HepG2 (cell line): ENCODE results near the gene GRM2. TPM values are rescaled to one million over a fixed set of nuclear protein-coding genes. Genes with fewer than 3 reads are reported as not detected.

Experiments
- ATAC-seq: fragments of 200-7000 bp; cut with Tn5 transposase; 3 replicates; pipeline ENCODE4 v1.9.1; 2020; ENCODE audit warnings: mild to moderate bottlenecking, moderate library complexity
- BruUV-seq: library from RNA; stranded (reverse); fragments of 400-500 nt; replicated peaks from 2 replicates; lab custom pipeline; 2021; lab: Mats Ljungman, UMichigan
- CTCF ChIA-PET: fragments of 300-600 bp; formaldehyde crosslinking; extraction: SDS; loops from one replicate; lab custom pipeline; 2021; ENCODE audit warnings: low total read pairs, inconsistent platforms, low intra/inter-chr PET ratio; lab: Yijun Ruan, JAX
- POLR2A ChIA-PET: fragments of 350-600 bp; sonication (Branson Sonifier 250); formaldehyde crosslinking; loops from one replicate; lab custom pipeline; 2020; ENCODE audit warnings: antibody characterized with exemption, inconsistent platforms; lab: Yijun Ruan, JAX
- DNase-seq: peaks from one replicate; pipeline ENCODE4 v3.0.0-alpha.2; 2015; ENCODE audit warnings: low spot score
- FAIRE-seq: peaks from 3 replicates; lab custom pipeline; 2011; peaks lifted over from hg19 to GRCh38; lab: Jason Lieb, UNC
- H2AFZ ChIP-seq: one replicate; pipeline ENCODE4 v1.6.1; 2011; ENCODE audit warnings: low read length, inconsistent platforms
- H3K27ac ChIP-seq: fragments of 300-600 bp; 3 replicates; pipeline ENCODE4 v1.8.0; 2011; ENCODE audit warnings: mixed run types, mild to moderate bottlenecking, mixed read lengths, low read length, inconsistent platforms; ENCODE audit not compliant: insufficient read depth; ENCODE audit errors: extremely low read length
- H3K27me3 ChIP-seq, 2 experiments: fragments of 200-600 bp in 1 of 2; 2 replicates in 1 of 2; 3 replicates in 1 of 2; pipeline versions ENCODE4 v1.6.0 to v1.8.0; 2011; ENCODE audit warnings: low read length in 2 of 2, mild to moderate bottlenecking in 2 of 2, moderate library complexity in 2 of 2, inconsistent platforms in 1 of 2; ENCODE audit not compliant: insufficient read depth in 2 of 2, control insufficient read depth in 1 of 2
- H3K36me3 ChIP-seq, 2 experiments: fragments of 200-600 bp in 1 of 2; replicated peaks in 1 of 2; 2 replicates in 1 of 2; 3 replicates in 1 of 2; pipeline versions ENCODE4 v1.5.1 to v1.8.0; 2011; ENCODE audit warnings: low read length in 2 of 2, inconsistent platforms in 1 of 2; ENCODE audit not compliant: insufficient read depth in 2 of 2, control insufficient read depth in 1 of 2
- H3K4me1 ChIP-seq: 2 replicates; pipeline ENCODE4 v1.5.1; 2012; ENCODE audit warnings: low read length, inconsistent platforms; ENCODE audit not compliant: insufficient read depth
- H3K4me2 ChIP-seq: 2 replicates; pipeline ENCODE4 v1.6.0; 2011; ENCODE audit warnings: low read depth, low read length, inconsistent platforms
- H3K4me3 ChIP-seq, 3 experiments: fragments of 200-600 bp in 1 of 3; sonication (generic), shearing (Covaris generic) in 1 of 3; replicated peaks in 1 of 3; 2 replicates each; pipeline ENCODE4 v1.5.1; 2011 to 2016; ENCODE audit warnings: low read length in 3 of 3, inconsistent platforms in 2 of 3, low read depth in 2 of 3, mild to moderate bottlenecking in 2 of 3, control low read depth in 1 of 3, mixed read lengths in 1 of 3; ENCODE audit not compliant: insufficient read depth in 1 of 3
- H3K79me2 ChIP-seq: one replicate; pipeline ENCODE4 v1.6.1; 2011; ENCODE audit warnings: low read length, inconsistent platforms; ENCODE audit not compliant: insufficient read depth
- H3K9ac ChIP-seq: 2 replicates; pipeline ENCODE4 v1.6.0; 2011; ENCODE audit warnings: mild to moderate bottlenecking, low read depth, low read length, inconsistent platforms; ENCODE audit not compliant: insufficient read depth
- H3K9me3 ChIP-seq: 2 replicates; pipeline ENCODE4 v1.5.1; 2012; ENCODE audit warnings: mild to moderate bottlenecking, low read length
- H4K20me1 ChIP-seq: 2 replicates; pipeline ENCODE4 v1.6.0; 2011; ENCODE audit warnings: inconsistent platforms, mild to moderate bottlenecking, low read length, moderate library complexity; ENCODE audit not compliant: insufficient read depth
- FIP1L1 ChIP-seq: fragments of 200-400 bp; formaldehyde crosslinking; IDR thresholded peaks from 2 replicates; pipeline ENCODE4 v1.6.1; 2018; ENCODE audit warnings: low read depth, mild to moderate bottlenecking, low read length, moderate library complexity, borderline replicate concordance; ENCODE audit not compliant: insufficient read depth
- GABPB1 ChIP-seq: IDR thresholded peaks from 2 replicates; pipeline ENCODE4 v1.6.1; 2016; ENCODE audit warnings: mild to moderate bottlenecking, missing genetic modification reagents, moderate library complexity, missing compliant biosample characterization
- GLI4 ChIP-seq: sonication (generic); formaldehyde crosslinking; IDR thresholded peaks from 2 replicates; pipeline ENCODE4 v1.5.1; 2020; ENCODE audit warnings: missing genetic modification reagents, mild to moderate bottlenecking, moderate library complexity, borderline replicate concordance
- KLF13 ChIP-seq: sonication (generic); formaldehyde crosslinking; IDR thresholded peaks from 2 replicates; pipeline ENCODE4 v1.4.0; 2020; ENCODE audit warnings: mild to moderate bottlenecking, missing genetic modification reagents
- MAZ ChIP-seq, 2 experiments: sonication (generic) in 1 of 2; formaldehyde crosslinking in 1 of 2; IDR thresholded peaks; 2 replicates each; pipeline versions ENCODE4 v1.5.0 to v1.6.1; 2012 to 2020; ENCODE audit warnings: low read depth in 2 of 2, mild to moderate bottlenecking in 2 of 2, borderline replicate concordance in 1 of 2, improper control_type of control experiment in 1 of 2, low read length in 1 of 2, missing genetic modification reagents in 1 of 2, moderate library complexity in 1 of 2
- MYC ChIP-seq: sonication (generic); formaldehyde crosslinking; IDR thresholded peaks from 2 replicates; pipeline ENCODE4 v1.9.0; 2021; ENCODE audit warnings: missing genetic modification reagents, borderline replicate concordance
- RNF2 ChIP-seq: fragments of 450-650 bp; conservative IDR thresholded peaks from 2 replicates; pipeline ENCODE4 v1.6.1; 2016; ENCODE audit warnings: low read depth
- TP53 ChIP-seq: sonication (generic); formaldehyde crosslinking; conservative IDR thresholded peaks from 2 replicates; pipeline ENCODE4 v1.4.0; 2020; ENCODE audit warnings: missing genetic modification reagents
- ZBTB3 ChIP-seq: sonication (generic); formaldehyde crosslinking; IDR thresholded peaks from 2 replicates; pipeline ENCODE4 v1.4.0; 2020; ENCODE audit warnings: low read depth, mild to moderate bottlenecking, moderate library complexity, missing genetic modification reagents, borderline replicate concordance
- ZKSCAN8 ChIP-seq: IDR thresholded peaks from 2 replicates; pipeline ENCODE4 v1.6.1; 2016; ENCODE audit warnings: borderline replicate concordance, missing genetic modification reagents, missing compliant biosample characterization
- ZMYM2 ChIP-seq: sonication (generic); formaldehyde crosslinking; IDR thresholded peaks from 2 replicates; pipeline ENCODE4 v1.8.0; 2022; ENCODE audit warnings: mild to moderate bottlenecking, missing genetic modification reagents
- ZNF136 ChIP-seq: sonication (generic); formaldehyde crosslinking; IDR thresholded peaks from 2 replicates; pipeline ENCODE4 v1.8.1; 2022; ENCODE audit warnings: low read depth, mild to moderate bottlenecking, moderate library complexity, missing genetic modification reagents
- ZNF343 ChIP-seq: sonication (generic); formaldehyde crosslinking; IDR thresholded peaks from 2 replicates; pipeline ENCODE4 v1.4.0; 2020; ENCODE audit warnings: mild to moderate bottlenecking, missing genetic modification reagents
- ZNF713 ChIP-seq: sonication (generic); formaldehyde crosslinking; IDR thresholded peaks from 2 replicates; pipeline ENCODE4 v1.4.0; 2020; ENCODE audit warnings: mild to moderate bottlenecking, missing genetic modification reagents
- WGBS: methylation state at CpG from one replicate; pipeline ENCODE4 v1.1.6; 2017; ENCODE audit warnings: low lambda C conversion rate; 5-methylcytosine and 5-hydroxymethylcytosine counted together
- in situ Hi-C: cut with HindIII; loops from 2 replicates; pipeline ENCODE4 v1.10.0; 2017; ENCODE audit warnings: low pct_unique_long_range_greater_than_20kb; ENCODE audit not compliant: extremely low pct_ligation_motif_present
- intact Hi-C: fragments of 100-400 bp; cut with micrococcal nuclease; formaldehyde crosslinking; loops from one replicate; pipeline ENCODE4 v1.10.0; 2022; ENCODE audit not compliant: unreplicated experiment
- polyA plus RNA-seq, 8 experiments: library from polyadenylated mRNA; depleted of rRNA in 3 of 8; stranded (reverse) in 7 of 8; unstranded in 1 of 8; fragments of >200 nt; fragmentation: Illumina TruSeq in 4 of 8; extraction: Trizol in 4 of 8; gene quantifications; 2 replicates each; pipeline versions ENCODE4 v1.2.1 to v1.2.3, GENCODE V29; 2011 to 2016; ENCODE audit warnings: low read depth in 4 of 8, missing spikeins in 1 of 8, mixed read lengths in 1 of 8; ENCODE audit not compliant: insufficient read depth in 1 of 8
- total RNA-seq, 5 experiments: library from RNA; depleted of rRNA; stranded (reverse); fragments of >200 nt; fragmentation: Illumina TruSeq; extraction: Trizol; gene quantifications; 2 replicates each; pipeline ENCODE4 v1.2.3, GENCODE V29; 2016; ENCODE audit warnings: low read depth in 1 of 5
- TF ChIP-seq, protein P1 (sequence below): sonication (generic); formaldehyde crosslinking; IDR thresholded peaks from 2 replicates; pipeline ENCODE4 v1.4.0; 2020; ENCODE audit warnings: missing genetic modification reagents
- TF ChIP-seq, protein P2 (sequence below): sonication (generic); formaldehyde crosslinking; IDR thresholded peaks from 2 replicates; pipeline ENCODE4 v1.4.0; 2020; ENCODE audit warnings: mild to moderate bottlenecking, missing genetic modification reagents
- TF ChIP-seq, protein P3 (sequence below): sonication (generic); formaldehyde crosslinking; IDR thresholded peaks from 2 replicates; pipeline ENCODE4 v1.4.0; 2020; ENCODE audit warnings: mild to moderate bottlenecking, missing genetic modification reagents
- TF ChIP-seq, protein P4 (sequence below): sonication (generic); formaldehyde crosslinking; IDR thresholded peaks from 2 replicates; pipeline ENCODE4 v1.8.1; 2022; ENCODE audit warnings: low read depth, mild to moderate bottlenecking, missing genetic modification reagents

The GRM2 gene
- total and polyA plus RNA-seq, 2 of the 13 experiments (the other 11 are each of a cell fraction or from before 2014, with no cell fraction given), result 0.04 to 0.07 TPM

DNA sequence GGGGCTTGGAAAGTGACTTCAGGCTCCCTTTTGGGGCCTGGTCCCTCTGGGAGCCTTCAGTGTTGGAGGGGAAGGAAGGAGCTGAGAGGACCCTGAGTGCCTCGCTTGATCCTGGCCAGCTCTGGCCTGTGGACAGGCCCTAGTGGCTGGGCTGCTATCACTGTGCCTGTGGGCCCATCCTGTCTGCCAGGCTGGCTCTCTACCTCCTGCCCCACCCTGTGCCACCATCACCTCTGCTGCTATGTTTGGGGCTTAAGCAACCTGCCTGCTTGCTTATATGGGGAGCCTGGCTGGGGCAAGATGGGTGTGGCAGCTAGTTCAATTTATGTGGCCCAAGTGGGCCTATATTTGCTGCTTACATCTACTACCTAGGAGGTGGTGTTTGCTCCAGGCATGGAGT is 28.7 kb upstream of the GRM2 start (continued):
- TF ChIP-seq MYC (CRISPR knock-in tag), result no peak
- no peak for TF ChIP-seq ZMYM2
- TF ChIP-seq GABPB1 (CRISPR knock-in tag), result no peak
- TF ChIP-seq, protein P1, sequence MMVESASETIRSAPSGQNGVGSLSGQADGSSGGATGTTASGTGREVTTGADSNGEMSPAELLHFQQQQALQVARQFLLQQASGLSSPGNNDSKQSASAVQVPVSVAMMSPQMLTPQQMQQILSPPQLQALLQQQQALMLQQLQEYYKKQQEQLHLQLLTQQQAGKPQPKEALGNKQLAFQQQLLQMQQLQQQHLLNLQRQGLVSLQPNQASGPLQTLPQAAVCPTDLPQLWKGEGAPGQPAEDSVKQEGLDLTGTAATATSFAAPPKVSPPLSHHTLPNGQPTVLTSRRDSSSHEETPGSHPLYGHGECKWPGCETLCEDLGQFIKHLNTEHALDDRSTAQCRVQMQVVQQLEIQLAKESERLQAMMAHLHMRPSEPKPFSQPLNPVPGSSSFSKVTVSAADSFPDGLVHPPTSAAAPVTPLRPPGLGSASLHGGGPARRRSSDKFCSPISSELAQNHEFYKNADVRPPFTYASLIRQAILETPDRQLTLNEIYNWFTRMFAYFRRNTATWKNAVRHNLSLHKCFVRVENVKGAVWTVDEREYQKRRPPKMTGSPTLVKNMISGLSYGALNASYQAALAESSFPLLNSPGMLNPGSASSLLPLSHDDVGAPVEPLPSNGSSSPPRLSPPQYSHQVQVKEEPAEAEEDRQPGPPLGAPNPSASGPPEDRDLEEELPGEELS (CRISPR knock-in tag), result no peak
- TF ChIP-seq, protein P2, sequence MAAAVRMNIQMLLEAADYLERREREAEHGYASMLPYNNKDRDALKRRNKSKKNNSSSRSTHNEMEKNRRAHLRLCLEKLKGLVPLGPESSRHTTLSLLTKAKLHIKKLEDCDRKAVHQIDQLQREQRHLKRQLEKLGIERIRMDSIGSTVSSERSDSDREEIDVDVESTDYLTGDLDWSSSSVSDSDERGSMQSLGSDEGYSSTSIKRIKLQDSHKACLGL (CRISPR knock-in tag), result no peak
- TF ChIP-seq MAZ (IDR thresholded peaks at IDR 0.05; ENCODE audit: borderline replicate concordance, low read depth, low read length), result no peak
- TF ChIP-seq MAZ (CRISPR knock-in tag; IDR thresholded peaks at IDR 0.05; ENCODE audit: low read depth), result no peak
- no peak for TF ChIP-seq ZNF713

DNA sequence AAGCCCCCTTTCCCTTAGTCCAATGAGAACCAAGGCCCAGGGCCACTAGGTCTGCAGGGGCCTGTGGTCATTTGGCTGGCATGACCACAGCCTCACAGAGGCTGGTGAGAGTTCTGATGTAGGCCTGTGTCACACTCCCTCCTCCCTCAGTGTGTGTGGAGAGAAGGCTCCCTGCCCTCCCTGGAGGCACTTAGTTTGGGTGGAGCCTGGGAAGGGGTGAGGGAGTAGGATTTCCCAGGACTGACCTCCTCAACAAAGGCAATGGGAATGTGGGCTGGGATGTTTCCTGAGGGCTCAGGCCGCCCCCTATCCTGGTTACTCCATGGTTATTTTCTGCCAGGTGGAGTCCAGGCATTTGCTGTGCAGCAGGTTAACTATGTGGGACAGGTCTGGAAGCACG is 28.2 kb upstream of the GRM2 start:
- Histone ChIP-seq H4K20me1 (peaks cover 4% of the 10 kb centered on the region; the same call in 1 of the 2 replicates), H3K4me2 (no peak overlapping the region), H3K36me3 (peaks cover 9 to 11% of the 10 kb centered on the region in 2 experiments), H3K27me3 (no peaks in the 10 kb centered on the region), H3K79me2 (peaks cover 3% of the 10 kb centered on the region), H3K27ac (no peak overlapping the region), H3K4me1 (peaks cover 15% of the 10 kb centered on the region), H3K9ac (no peak overlapping the region), H3K9me3 (no peaks in the 10 kb centered on the region), H2AFZ (no peak overlapping the region), H3K4me3 (no peak overlapping the region)
- ChIA-PET CTCF (interaction anchor here (1.6 kb wide), 1 partner anchor 41 kb away, joined by 4 read pairs; no protein-coding TSS in a partner anchor), POLR2A (no interaction called here)
- FAIRE-seq (no peak), DNase-seq (no peak), ATAC-seq (no peak)
- intact Hi-C loops, result loop anchor here (10.0 kb wide), 1 partner anchor 294 kb away; the partner anchor contains the start of gene MANF
- TF ChIP-seq FIP1L1, result no peak
- TF ChIP-seq, protein P3, sequence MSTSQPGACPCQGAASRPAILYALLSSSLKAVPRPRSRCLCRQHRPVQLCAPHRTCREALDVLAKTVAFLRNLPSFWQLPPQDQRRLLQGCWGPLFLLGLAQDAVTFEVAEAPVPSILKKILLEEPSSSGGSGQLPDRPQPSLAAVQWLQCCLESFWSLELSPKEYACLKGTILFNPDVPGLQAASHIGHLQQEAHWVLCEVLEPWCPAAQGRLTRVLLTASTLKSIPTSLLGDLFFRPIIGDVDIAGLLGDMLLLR (CRISPR knock-in tag), result no peak
- TF ChIP-seq TP53 (CRISPR knock-in tag), result no peak
- no peak for TF ChIP-seq ZNF343 (CRISPR knock-in tag)
- TF ChIP-seq, protein P4, sequence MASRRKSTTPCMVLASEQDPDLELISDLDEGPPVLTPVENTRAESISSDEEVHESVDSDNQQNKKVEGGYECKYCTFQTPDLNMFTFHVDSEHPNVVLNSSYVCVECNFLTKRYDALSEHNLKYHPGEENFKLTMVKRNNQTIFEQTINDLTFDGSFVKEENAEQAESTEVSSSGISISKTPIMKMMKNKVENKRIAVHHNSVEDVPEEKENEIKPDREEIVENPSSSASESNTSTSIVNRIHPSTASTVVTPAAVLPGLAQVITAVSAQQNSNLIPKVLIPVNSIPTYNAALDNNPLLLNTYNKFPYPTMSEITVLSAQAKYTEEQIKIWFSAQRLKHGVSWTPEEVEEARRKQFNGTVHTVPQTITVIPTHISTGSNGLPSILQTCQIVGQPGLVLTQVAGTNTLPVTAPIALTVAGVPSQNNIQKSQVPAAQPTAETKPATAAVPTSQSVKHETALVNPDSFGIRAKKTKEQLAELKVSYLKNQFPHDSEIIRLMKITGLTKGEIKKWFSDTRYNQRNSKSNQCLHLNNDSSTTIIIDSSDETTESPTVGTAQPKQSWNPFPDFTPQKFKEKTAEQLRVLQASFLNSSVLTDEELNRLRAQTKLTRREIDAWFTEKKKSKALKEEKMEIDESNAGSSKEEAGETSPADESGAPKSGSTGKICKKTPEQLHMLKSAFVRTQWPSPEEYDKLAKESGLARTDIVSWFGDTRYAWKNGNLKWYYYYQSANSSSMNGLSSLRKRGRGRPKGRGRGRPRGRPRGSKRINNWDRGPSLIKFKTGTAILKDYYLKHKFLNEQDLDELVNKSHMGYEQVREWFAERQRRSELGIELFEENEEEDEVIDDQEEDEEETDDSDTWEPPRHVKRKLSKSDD (CRISPR knock-in tag), result no peak
- TF ChIP-seq GLI4 (CRISPR knock-in tag), result no peak
- TF ChIP-seq ZKSCAN8 (CRISPR knock-in tag), result no peak
- no peak for TF ChIP-seq KLF13 (CRISPR knock-in tag)
- no peak for TF ChIP-seq ZNF136 (CRISPR knock-in tag)
- TF ChIP-seq RNF2, result no peak
- TF ChIP-seq ZBTB3 (CRISPR knock-in tag), result no peak
- BruUV-seq, result no TSS peak
- in situ Hi-C loops, result no loop called here
- 86% methylated on average over 1 of the region's 2 CpGs for WGBS
